ENCODE results near the gene FAM163B.

The FAM163B gene

GRCh38 chr9:133635533-133636531 lies 26.6 kb upstream of the FAM163B start, which contains the start of gene DBH:
DBH (plus strand) TSS chr9:133636363; CDS start chr9:133636372, 9 bp downstream.
- no peak for DNase-seq (ENCODE audit: low read depth, low spot score)
- TF ChIP-seq, protein P1, sequence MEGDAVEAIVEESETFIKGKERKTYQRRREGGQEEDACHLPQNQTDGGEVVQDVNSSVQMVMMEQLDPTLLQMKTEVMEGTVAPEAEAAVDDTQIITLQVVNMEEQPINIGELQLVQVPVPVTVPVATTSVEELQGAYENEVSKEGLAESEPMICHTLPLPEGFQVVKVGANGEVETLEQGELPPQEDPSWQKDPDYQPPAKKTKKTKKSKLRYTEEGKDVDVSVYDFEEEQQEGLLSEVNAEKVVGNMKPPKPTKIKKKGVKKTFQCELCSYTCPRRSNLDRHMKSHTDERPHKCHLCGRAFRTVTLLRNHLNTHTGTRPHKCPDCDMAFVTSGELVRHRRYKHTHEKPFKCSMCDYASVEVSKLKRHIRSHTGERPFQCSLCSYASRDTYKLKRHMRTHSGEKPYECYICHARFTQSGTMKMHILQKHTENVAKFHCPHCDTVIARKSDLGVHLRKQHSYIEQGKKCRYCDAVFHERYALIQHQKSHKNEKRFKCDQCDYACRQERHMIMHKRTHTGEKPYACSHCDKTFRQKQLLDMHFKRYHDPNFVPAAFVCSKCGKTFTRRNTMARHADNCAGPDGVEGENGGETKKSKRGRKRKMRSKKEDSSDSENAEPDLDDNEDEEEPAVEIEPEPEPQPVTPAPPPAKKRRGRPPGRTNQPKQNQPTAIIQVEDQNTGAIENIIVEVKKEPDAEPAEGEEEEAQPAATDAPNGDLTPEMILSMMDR (IDR thresholded peaks at IDR 0.05; ENCODE audit: low read depth, low read length): no peak
- in situ Hi-C loops (cut with HindIII; ENCODE audit: low sequenced_read_pairs): no loop called here
- H3K4me3 ChIP-seq (ENCODE audit: low read depth, low read length): no peak within 1 kb of the TSS

- in situ Hi-C loops (cut with HindIII; ENCODE audit: low sequenced_read_pairs): no loop called here
- TF ChIP-seq, protein P1 (IDR thresholded peaks at IDR 0.05; ENCODE audit: low read depth, low read length): no peak
- H3K4me3 ChIP-seq (ENCODE audit: low read depth, low read length): no peak overlapping the region
- no peak for DNase-seq (ENCODE audit: low read depth, low spot score)
Measured at GRCh38 chr9:133635098-133635497, 25.9 kb upstream of the FAM163B start.

DNA sequence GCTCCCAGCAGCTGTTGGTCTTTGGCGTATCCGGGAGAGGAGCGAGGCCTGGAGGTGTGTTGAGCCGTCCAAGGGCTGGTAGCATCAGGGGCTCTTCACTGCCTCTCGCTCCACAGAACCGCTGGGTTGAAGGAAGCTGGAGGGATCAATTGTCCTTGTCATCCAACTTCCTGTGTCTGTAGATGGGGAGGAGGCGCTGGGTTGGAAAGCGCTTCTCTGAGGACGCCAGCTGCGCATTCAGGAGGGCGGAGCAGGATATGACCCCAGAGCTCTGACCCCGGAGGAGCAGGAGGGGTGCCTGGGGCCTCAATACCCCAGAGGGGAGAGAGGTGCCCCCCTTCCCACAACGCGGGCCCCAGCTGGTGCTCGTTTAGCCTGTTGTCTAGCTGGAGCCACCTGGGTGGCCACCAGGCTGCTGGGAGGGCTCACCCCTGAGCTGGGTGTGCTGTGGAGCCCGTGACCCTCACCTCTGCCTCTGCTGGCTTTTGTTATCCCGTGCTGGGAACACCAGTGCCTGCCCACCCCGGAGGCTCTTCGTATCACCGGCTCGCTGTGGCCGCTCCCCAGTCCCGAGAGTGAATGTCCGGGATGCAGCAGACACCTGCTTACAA lies 25.0 kb upstream of the FAM163B start:
- H3K4me3 ChIP-seq (ENCODE audit: low read depth, low read length): no peak overlapping the region
- in situ Hi-C loops (cut with HindIII; ENCODE audit: low sequenced_read_pairs): no loop called here
- no peak for DNase-seq (ENCODE audit: low read depth, low spot score)
- TF ChIP-seq, protein P1 (IDR thresholded peaks at IDR 0.05; ENCODE audit: low read depth, low read length): no peak

GRCh38 chr9:133633681-133634080 lies 24.5 kb upstream of the FAM163B start:
- DNase-seq (ENCODE audit: low read depth, low spot score): no peak

GRCh38 chr9:133632806-133633680 lies 23.9 kb upstream of the FAM163B start:
- TF ChIP-seq, protein P1 (IDR thresholded peaks at IDR 0.05; ENCODE audit: low read depth, low read length): no peak
- in situ Hi-C loops (cut with HindIII; ENCODE audit: low sequenced_read_pairs): no loop called here
- H3K4me3 ChIP-seq (ENCODE audit: low read depth, low read length): no peak overlapping the region
- no peak for DNase-seq (ENCODE audit: low read depth, low spot score)

More at GRCh38 chr9:133633681-133634080, 24.5 kb upstream of the FAM163B start:
- in situ Hi-C loops (cut with HindIII; ENCODE audit: low sequenced_read_pairs): no loop called here
- H3K4me3 ChIP-seq (ENCODE audit: low read depth, low read length): no peak overlapping the region
- TF ChIP-seq, protein P1 (IDR thresholded peaks at IDR 0.05; ENCODE audit: low read depth, low read length): no peak

- no peak for DNase-seq (ENCODE audit: low read depth, low spot score)
- in situ Hi-C loops (cut with HindIII; ENCODE audit: low sequenced_read_pairs): no loop called here
- H3K4me3 ChIP-seq (ENCODE audit: low read depth, low read length): no peak overlapping the region
- TF ChIP-seq, protein P1 (IDR thresholded peaks at IDR 0.05; ENCODE audit: low read depth, low read length): no peak
Measured at GRCh38 chr9:133631111-133631510, 21.9 kb upstream of the FAM163B start.
